Measurements from ENCODE around the gene AMBP.
A peak's percentile ranks its signal among the peaks of the same experiment; 100 is the strongest.

The AMBP gene

DNA sequence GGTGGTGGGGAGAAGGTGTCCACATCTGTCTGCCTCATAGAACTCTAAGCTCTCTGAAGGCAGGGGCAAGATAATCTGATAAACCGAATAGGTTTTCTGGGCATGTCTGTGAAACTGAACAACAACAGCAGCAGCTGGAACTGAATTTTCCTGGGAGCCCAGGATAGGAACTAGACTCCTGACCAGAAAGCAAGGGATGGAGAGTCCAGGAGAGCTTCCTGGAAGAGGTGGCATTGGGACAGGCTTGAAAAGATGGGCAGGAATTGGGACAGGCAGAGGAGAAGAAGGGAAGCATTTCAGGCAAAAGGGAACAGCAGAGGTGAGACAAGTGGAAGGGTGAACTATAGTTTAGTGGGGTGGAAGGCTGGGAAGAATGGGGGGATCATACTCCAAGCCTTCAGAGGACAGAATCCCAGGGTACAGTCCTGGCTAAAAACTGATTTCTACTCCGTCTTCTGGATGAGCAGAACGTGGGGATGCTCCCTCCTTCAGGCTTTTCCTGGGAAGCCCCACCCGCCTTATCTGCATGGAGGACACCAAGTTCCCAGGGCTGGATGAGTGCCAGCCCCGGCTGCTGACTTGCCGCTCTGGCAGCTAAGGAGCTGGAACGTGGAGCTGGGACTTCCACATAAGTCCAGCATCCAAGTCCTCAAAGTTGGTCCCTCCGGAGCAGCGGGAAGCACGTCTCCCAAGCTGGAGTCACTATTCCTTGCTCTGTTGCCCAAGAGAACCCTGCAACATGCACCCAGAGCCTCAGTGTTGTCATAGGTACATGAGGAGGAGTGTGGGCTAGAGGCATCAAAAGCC is 34.9 kb upstream of the AMBP start:
- DNase-seq (ENCODE audit: low read depth in 3 of 3) = no peak

DNA sequence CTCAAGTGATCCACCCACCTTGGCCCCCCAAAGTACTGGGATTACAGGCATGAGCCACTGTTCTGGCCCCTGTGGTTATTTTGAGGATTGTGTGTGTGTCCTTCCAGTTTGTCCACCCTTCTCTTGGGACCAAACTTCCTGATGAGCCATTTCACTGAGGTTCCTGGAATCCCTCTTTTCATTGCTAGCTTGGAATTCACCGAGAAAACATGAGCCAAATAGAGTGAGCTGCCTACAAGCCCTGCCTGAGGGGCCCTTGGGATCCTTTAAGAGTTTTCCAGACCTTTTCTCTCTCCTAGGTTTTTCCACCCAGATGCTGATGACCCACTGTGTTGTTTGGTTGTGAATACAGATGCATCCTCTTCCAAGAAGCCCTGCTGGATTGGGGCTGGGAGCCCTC is 34.2 kb upstream of the AMBP start:
- no peak for DNase-seq (ENCODE audit: low read depth in 3 of 3)

DNA sequence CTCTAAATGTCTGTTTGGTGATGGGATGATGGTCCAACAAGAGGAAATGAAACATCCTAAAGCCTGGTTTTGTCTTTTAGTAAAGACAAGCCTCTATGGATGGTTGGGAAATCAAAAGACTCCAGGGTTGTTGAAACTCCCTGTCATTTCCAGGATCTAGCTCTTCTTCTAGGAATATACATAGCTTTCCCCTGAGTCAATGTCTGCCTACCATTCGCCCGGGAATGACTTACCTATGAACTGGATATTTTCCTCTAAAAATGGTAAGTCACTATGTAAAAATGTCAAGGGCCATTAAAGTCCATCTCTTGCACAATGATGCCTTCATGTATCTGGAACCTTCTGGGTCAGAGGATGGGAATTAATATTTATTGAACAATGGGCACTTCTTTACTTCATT is 32.1 kb upstream of the AMBP start:
- DNase-seq (ENCODE audit: low read depth in 3 of 3) = no peak

DNA sequence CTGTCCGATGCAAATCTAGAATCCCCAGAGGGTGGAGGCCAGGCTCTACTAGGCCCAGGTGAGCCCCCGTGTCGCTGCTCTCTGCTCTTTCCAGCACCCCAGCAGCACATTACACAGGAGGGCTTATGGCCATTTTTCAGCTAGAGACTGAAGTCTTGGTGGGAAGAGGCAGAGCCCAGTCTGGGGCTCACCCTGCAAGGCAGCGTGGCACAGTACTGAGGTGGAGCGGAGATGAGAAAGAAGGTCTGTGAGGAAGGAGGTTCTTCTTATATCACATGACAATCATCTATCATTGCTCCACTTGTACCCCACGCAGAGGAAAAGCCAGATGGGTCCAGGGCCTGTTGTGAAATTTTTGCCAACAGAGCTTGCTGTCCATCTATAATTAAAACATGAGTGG is 31.0 kb upstream of the AMBP start:
- no peak for DNase-seq (ENCODE audit: low read depth in 3 of 3)

DNA sequence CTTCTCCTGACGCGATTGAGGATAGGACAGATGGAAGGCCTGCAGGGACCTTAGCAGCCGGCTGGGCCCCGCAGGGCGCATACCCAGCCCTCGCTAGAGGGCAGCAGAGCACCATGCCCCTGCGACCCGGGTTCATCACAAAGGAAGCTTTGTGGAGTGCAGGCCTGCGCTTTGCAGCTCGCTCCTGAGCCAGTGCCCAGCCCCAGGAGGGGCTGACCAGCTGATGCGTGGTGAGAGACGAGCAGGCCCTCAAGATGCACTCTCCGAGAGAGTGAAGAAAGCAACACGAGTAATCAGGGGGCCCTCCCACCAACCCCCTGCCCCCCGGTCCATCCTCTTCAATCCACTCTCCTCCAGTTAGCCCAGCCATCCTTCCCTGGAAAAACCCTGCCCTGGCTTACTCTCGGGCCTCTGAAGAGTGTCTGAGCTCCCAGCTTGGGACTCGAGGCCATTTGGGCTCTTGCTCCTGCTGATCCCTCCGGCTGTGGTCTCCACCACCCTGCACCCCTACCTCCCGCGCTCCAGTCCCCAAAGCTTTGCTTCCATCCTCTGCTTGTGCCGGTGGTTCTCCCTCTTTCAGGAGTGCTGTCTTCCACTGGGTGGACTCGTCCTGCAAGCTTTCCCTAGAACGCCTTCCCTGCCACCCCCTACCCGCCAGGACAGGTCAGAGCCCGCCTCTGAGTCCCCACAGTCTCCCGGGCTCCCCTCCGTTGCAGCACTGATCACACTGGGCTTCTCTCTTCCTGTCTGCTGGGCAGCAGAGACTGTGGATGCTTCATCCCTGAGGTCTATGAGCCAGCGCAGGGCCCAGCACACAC is 30.1 kb upstream of the AMBP start:
- DNase-seq (ENCODE audit: low read depth in 3 of 3) = peak; percentile 31 to 56 (median 45)

DNA sequence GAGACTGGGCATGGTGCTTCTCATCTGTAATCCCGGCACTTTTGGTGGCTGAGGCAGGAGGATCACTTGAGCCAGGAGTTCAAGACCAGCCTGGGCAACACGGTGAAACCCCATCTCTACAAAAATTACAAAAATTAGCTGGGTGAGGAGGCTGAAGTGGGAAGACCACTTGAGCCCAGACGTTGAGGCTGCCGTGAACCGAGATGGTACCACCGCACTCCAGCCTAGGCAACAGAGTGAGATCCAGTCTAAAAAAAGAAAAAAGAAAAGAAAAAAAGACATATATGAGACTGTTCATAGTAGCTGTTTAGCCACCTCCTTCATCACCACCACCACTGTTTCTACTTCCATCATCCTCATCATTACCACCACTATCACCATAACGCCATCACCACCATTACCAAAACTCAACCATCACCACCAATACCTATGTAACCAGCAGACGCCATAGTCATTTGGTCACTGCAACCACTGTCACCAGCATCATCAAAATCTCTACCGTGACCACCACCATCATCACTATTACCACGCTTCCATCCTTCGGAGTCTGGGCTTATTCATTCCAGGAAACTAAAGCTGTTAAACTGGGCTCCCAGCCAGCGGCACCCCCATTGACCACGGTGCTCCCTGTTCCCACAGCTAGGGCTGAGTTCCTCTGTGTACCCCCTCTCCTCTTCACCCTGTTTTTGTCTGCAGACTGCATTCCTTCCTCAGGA is 29.3 kb upstream of the AMBP start:
- DNase-seq (ENCODE audit: low read depth in 3 of 3) = no peak

DNA sequence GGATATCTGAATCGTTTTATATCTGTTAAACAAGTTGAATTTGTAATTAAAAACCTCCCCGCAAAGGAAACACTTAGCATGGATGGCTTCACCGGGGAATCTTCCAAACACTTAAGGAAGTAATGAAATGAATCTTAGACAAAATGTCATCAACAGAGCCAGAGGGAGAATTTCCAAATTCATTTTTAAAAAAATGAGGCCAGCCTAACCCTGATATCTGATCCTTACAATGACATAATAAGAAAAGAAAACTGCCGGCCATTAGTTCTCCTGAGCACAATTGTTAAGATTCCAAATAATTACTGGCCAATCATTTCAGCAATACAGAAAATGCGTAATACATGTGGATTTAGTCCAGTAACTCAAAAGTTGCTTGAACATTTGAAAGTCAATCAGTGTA is 27.1 kb upstream of the AMBP start:
- no peak for DNase-seq (ENCODE audit: low read depth in 3 of 3)

DNA sequence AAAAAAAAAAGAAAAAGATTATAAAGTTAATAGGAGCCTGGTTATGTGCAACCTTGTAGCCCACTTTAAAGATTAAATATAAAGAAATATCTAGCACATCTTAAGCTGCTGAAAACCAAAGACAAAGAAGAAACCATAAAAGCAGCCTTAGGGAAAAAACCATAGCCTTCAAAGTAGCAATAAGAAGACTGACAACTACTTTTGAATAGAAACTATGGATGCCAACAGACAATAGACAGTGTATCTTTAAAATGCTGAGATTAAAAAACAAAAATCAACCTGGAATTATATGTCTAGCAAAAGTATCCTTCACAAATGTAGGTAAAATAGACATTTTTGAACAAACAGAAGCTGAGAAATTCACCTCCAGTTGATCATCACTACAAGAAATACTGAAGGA is 24.4 kb upstream of the AMBP start:
- no peak for DNase-seq (ENCODE audit: low read depth in 3 of 3)

DNA sequence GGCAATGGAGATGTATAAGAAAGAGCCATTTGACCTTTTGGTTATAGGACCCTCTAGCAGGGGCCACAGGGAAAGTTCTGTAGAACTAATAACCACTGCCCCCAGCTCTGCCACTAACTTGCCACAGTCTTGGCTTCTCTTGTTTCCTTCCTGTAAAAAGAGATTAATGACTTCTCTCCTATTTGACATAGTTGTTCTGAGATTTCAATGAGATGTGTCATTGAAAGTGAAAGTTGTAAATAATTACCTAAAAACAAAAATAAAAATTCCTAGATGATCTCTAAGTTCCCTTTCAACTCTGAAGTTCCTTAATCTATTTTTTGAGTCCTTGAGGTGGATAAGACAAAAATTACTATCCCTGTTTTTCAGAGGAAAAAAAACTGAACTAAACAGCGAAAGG is 22.4 kb upstream of the AMBP start:
- DNase-seq (ENCODE audit: low read depth in 3 of 3) = no peak

DNA sequence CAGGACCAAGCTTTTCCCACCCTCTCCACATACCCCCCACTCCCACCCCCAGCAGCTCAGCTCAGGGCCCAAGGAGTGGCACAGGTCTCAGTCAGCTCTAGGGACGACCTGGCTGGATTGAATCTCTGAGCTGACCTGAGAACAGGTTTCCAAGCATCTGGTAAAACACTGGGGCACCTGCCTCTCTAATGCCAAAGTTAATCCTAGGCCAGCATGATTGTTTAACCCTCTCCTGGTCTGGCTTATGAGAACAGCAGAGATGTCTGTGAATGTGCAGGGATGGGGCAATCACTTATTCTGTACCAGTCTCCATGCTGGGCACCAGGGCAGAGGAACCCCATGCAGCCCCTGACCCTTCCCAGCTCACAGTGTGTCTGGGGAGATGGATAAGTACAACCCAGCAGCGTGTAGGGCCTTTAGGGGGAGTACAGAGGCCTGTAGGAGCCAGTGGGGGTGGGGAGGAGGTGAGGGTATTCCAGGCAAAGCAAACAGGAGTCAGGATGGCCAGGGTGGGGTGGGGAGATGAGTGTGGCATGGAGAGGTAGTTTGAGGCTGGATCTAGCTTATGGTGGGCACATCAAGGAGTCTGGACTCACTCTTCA is 21.7 kb upstream of the AMBP start:
- DNase-seq (ENCODE audit: low read depth in 3 of 3) = no peak

DNA sequence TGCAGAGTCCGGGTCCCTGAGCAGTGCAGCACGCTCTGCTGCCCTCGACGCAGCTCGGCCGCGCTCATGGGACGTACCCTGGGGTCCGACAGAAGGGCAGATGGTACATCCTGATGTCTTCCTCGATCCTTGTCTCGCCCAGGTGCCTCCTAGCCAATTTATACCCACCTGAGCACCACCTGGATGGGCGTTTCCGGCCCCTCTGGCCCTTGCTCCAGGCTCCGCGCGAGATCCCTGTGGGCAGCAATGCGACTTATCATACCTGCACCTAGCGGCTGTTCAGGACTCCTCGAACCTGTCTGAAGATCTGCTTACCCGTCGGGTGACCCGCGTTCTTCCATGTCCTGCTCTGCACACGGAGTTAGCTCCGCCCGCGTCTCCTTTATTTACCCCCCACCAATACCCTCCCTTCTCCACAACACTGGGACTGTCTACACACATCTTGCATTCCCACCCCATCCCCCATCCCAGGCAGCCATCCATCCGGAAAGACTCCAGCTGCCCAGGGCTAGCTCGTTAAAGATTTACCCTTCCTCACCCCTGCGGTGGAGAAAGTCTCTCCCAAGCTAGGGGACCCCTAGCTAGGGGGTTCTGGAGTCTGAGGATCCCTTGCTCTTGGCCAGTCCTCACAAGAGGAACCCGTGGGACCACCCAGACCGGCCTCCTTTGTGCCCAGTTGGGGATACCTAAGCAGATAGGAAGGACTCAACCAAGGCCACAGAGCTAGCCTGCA is 21.0 kb upstream of the AMBP start, which contains the start of gene KIF12:
KIF12 (minus strand) TSS at position 357 of the 733 bp plus-strand sequence; CDS start at position 341, 16 bp downstream.
- no peak for DNase-seq (ENCODE audit: low read depth in 3 of 3)

DNA sequence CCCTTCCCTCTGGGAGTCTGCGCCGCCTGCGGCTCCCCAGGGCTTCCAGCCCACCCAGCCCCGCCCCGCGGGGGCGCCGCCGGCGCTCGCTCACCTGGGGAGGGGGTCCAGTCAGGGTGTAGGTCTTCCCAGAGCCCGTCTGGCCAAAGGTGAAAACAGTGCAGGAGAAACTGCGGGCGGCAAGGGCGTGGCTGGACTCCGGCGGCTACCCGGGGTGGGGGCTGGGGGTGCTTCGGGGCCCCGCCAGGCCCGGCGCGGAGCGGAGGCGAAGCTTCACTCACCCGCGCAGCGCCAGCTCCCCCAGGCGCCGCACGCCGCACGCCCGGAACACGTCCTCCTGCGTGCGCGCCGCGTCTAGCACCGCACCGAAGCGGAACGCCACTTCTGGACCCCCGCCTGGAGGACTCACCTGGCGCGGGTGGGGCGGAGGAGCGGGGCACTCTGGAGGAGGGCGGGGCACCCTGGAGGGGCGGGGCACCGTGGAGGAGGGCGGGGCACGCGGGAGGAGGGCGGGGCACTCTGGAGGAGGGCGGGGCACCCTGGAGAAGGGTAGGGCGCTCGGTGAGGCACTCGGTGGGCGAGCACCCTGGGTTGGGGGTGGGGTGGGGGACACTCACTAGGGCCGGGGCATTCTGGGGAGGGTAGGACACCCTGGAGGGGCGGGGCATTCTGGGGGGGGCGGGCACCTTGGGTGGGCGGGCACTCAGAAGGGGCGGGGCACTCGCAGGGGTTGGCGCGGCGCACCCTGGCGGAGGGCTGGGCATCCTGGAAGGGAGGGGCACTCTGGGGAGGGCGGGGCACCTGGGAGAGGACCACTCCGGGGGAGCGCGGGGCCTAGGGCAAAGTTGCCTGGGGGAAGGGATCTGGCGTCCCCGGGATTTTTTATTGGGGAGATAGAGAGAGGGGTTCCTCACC is 20.2 kb upstream of the AMBP start:
- DNase-seq (ENCODE audit: low read depth in 3 of 3) = peak in 1 of 3 donors; percentile 36

DNA sequence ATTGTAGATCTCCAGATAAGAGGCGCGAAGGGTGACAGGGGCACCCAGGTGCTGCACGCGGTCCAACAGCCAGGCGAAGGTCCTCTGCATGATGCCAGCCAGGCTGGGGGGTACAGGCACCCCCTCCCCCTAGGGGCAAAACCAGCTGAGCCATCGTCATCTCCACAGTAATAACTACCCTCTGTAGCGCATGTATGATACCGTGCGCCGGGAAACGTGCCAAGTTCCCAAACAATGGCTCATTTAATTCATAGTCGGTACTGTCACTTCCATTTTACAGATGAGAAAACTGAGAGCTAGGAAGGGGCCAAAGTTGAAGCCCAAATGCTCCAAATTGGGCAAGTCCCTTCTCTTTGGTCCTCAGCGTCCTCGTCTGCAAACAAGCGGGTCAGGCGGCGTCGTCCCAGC is 19.5 kb upstream of the AMBP start:
- DNase-seq (ENCODE audit: low read depth in 3 of 3) = no peak

DNA sequence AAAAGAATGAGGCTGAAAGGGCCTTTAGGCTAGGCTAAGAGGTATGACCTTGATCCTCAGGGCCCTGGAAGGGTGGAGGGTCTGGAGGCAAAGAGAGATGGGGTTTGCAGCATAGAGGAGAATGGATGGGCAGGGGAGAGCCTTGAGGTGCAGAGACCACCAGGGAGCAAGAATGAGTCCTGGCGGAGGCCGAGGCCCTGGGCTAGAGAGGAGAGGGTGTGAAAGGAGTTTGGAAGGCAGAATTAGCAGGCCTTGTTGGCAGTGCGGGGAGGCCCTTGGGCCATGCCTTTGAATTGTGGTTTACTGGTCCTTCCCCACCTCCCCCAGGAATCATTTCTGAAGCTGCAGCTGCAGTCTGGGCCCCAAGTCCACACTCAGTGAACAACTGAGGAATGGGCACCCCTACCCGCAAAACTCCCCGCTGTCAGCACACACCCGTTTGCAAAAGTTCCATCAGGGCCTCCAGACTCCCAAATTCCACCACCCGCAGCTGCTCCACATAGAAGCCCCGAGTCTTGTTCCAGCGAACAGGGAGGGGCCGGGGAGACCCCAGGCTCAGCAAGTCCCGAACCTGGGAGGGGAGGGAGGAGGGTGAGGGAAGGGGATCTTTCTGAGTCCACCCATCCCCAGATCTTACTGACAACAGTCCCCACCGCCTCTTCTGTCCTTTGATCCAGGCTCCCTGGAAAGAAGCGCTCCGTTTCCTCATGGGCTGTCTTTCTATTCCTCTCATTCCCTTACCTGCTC is 18.9 kb upstream of the AMBP start:
- DNase-seq (ENCODE audit: low read depth in 3 of 3) = no peak

DNA sequence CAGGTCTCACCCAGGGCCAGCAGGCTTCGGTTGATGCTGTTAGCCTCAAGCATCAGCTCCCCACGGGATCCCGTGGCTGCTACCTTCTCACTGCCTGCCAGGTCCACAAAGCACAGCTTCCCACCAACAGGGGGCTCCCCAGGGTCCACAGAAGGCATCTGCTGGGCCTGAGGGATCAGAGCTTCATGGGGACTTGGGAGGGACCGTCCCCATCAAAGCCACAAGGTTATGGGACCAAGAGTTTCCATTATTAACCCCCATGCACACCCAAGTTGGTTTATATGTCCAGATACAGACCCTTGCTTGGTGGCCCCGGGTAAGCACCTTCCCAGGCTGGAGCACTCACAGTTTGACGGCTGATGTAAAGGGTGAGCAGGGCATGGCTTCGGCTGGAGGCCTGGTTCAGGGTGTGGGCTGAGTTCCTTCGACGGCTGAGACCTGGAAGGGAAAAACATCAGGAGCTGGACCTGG is 18.0 kb upstream of the AMBP start:
- no peak for DNase-seq (ENCODE audit: low read depth in 3 of 3)

DNA sequence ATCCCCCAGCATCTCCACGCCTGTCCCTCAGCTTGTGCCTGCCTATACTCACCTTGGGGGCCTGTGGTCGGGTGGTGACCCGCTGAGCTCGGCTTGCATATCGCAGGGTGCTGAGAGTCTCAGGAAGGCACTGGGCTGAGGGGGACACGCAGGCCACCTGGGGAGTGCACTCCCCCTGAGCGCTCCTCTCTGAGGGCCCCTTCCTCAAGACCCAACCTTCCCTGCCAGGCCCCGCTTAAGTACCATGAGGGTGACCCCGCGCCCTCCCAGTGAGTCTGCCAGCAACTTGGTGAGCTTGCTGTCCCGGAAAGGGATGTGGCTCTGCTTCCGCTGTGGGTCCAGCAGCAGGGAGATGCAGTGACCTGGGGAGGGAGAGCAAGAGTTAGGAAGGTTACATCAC is 16.9 kb upstream of the AMBP start:
- DNase-seq (ENCODE audit: low read depth in 3 of 3) = no peak

DNA sequence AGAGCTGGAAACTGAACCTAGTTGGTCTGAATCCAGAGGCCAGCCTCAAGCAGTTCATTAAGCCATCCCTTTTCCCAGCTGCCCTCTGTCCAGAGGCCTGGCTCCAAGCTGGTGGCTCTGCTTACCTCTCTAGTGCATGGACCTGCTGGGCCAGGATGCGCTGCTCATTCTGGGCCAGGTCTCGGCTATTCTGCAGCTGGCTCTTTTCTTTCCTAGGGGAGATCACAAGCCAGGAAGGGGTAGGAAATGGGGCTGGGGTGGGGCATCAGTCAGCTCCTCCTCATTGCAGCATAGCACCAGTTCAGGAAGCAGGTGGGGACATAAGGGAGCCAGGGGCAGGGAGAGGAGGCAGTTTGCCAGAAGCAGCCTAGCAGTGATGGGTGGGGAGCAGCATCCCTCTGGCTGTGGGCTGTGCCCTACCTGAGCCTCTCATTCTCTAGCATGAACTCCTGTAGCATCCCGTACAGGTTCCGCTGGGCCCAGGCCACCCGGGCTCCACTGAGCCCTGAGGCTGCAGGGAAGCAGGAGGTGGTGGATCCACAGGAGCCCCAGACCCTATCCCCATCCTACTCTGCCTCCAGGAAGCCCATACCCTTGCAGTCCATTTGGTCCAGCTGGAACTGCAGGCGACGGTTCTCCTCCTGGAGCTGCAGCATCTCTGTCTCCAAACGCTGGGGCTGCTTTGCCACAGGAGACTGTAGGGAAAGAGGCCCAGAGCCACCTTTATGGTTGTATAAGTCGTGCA is 15.8 kb upstream of the AMBP start:
- no peak for DNase-seq (ENCODE audit: low read depth in 3 of 3)

DNA sequence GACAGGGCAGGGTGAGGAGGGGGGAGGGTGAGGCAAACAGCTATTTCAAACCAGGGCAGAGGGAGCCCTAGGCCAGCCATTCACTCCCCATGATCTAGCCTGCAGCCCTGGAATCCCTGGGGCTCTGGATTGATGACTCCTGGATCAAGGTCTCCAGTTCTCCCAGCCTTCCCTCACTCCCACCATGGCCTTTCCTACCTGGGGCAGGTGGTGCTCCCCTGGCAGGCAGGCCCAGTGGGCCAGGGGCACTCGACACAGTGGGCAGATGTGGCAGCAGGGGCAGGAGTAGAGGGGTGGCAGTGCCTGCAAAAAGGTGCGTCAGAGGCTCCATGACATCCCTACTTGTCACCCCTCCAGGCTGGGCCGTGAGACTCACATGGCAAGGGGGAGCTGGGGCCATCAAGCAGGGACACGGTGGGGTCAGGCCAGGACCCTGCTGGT is 15.0 kb upstream of the AMBP start:
- DNase-seq (ENCODE audit: low read depth in 3 of 3) = no peak

DNA sequence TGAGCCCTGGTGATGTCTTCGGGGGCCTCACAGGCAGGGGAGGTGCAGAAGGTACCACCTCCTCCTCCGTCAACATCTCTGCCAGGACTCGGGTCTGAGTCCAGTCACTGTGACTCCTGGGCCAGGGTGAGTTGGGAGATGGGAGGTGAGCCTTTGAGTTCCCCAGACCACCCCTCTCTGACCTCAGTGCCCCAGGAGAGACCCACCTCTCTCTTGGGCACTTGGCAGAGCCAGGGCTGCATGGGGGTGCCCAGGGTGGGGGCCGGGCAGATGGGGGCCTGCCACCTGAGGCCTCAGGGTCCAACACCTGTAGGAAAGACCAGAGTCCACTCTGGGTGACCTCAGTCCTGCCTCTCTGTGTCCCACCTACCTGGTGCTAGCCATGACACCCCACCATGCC is 14.2 kb upstream of the AMBP start:
- no peak for DNase-seq (ENCODE audit: low read depth in 3 of 3)

Measured in stimulated activated CD4-positive, alpha-beta T cell treated with anti-CD3 and anti-CD28 coated beads, TNF-alpha, amount 100 ng/mL, for 48 hours (primary cell).